BLaER1 treated with 17β-estradiol and CSF1 and Interleukin-3, amounts not matched to agents 10 nM and 100 nM (cell line): ENCODE data around the gene PTTG1IP.

Experiments
- H3K27ac ChIP-seq, 11 experiments: shearing (Covaris generic); formaldehyde crosslinking; 2 replicates each; pipeline ENCODE4 v1.8.1; 2022
- H3K27me3 ChIP-seq, 11 experiments: shearing (Covaris generic); formaldehyde crosslinking; 2 replicates each; pipeline ENCODE4 v1.8.1; 2022
- H3K36me3 ChIP-seq, 11 experiments: shearing (Covaris generic); formaldehyde crosslinking; 2 replicates each; pipeline ENCODE4 v1.8.1; 2022
- H3K4me1 ChIP-seq, 10 experiments: shearing (Covaris generic); formaldehyde crosslinking; 2 replicates each; pipeline ENCODE4 v1.8.1; 2022
- H3K4me2 ChIP-seq, 11 experiments: shearing (Covaris generic); formaldehyde crosslinking; 2 replicates each; pipeline ENCODE4 v1.8.1; 2022
- H3K4me3 ChIP-seq, 10 experiments: shearing (Covaris generic); formaldehyde crosslinking; 2 replicates each; pipeline ENCODE4 v1.8.1; 2022
- H3K9ac ChIP-seq, 11 experiments: shearing (Covaris generic); formaldehyde crosslinking; 2 replicates each; pipeline ENCODE4 v1.8.1; 2022
- H3K9me3 ChIP-seq, 11 experiments: shearing (Covaris generic); formaldehyde crosslinking; replicated peaks in 1 of 11; 2 replicates each; pipeline ENCODE4 v1.8.1; 2022
- H4K20me1 ChIP-seq, 11 experiments: shearing (Covaris generic); formaldehyde crosslinking; 2 replicates each; pipeline ENCODE4 v1.8.1; 2022
- Cebpa-rat ChIP-seq, 11 experiments: shearing (Covaris generic); IDR thresholded peaks; 2 replicates each; pipeline ENCODE4 v1.8.1; 2022

Gene PTTG1IP

DNA sequence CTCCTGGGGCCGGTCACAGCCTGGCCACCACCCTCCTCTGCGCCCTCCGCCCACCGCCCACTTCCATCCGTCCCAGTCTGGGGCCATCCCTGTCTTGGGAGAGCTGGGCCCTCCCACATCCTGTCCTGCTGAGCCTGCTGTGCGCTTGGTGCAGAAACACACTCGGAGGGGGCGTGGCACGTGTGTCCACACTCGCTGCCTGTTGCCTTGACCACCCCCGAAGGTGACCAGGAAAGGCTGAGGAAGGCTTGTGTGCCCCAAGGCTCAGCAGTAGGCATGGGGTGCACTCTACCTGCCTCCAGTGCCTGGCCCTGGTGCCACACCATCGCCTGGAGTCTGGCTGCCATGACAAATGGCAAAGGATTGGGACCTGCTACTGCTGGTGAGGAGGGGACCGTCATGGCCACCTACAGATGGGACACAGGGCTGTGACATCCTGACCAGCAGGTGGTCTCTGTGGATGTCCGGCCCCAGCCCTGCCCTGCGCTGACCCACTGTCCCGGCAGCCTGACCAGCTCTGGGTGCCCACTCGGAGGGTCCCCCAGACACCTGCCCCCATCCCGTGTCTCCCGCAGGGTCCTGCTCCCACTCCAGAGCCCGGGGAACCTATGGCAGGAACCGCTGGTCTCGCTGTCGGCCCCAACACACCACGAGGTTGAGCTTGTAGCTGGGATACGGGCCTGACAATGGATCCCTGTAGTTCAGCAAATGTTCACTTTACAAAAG is 23.2 kb upstream of the PTTG1IP start:
- no peak for TF ChIP-seq Cebpa-rat (IDR thresholded peaks at IDR 0.05)
- peak overlapping the region in 3 of 11 experiments; percentile 11 to 42 (median 27); a peak in 2 of 22 replicates for H3K9ac ChIP-seq
- peaks cover 0 to 92% (median 46%) of the 10 kb centered on the region in 11 experiments; a peak in 18 of 22 replicates for H4K20me1 ChIP-seq
- H3K4me3 ChIP-seq, result no peak overlapping the region
- peaks cover 24 to 99% (median 89%) of the 10 kb centered on the region in 11 experiments for H3K36me3 ChIP-seq
- no peak overlapping the region for H3K27ac ChIP-seq
- no peaks in the 10 kb centered on the region for H3K9me3 ChIP-seq
- peak overlapping the region in 5 of 11 experiments; percentile 29 to 81 (median 80); a peak in 10 of 22 replicates for H3K4me2 ChIP-seq
- peaks cover 55 to 100% (median 76%) of the 10 kb centered on the region in 10 experiments for H3K4me1 ChIP-seq
- no peaks in the 10 kb centered on the region; a peak in 1 of 22 replicates for H3K27me3 ChIP-seq

DNA sequence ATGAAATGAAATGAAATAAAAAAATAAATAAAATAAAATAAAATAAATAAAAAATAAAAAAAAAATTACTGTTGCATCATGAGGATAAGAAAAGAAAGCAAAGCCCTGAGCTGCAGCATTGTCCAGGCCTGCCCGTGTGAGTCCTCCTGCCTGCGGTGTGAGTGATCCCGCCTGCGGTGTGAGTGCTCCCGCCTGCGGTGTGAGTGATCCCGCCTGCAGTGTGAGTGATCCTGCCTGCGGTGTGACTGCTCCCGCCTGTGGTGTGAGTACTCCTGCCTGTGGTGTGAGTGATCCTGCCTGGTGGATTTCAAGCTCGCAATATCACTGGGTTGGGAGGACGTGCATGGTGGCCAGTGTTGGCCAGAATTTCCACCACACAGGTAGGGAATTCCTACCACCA is 22.4 kb upstream of the PTTG1IP start:
- Histone ChIP-seq H3K9me3 (no peaks in the 10 kb centered on the region), H3K36me3 (peaks cover 17 to 99% (median 89%) of the 10 kb centered on the region in 11 experiments; a peak in 21 of 22 replicates), H3K4me1 (peaks cover 56 to 100% (median 81%) of the 10 kb centered on the region in 10 experiments), H3K9ac (no peak overlapping the region), H4K20me1 (peaks cover 0 to 92% (median 37%) of the 10 kb centered on the region in 11 experiments; a peak in 17 of 22 replicates), H3K27ac (no peak overlapping the region), H3K4me2 (peak overlapping the region in 5 of 11 experiments; percentile 44 to 81 (median 80); a peak in 7 of 22 replicates), H3K4me3 (no peak overlapping the region), H3K27me3 (no peaks in the 10 kb centered on the region; a peak in 1 of 22 replicates)
- no peak for TF ChIP-seq Cebpa-rat (IDR thresholded peaks at IDR 0.05)

DNA sequence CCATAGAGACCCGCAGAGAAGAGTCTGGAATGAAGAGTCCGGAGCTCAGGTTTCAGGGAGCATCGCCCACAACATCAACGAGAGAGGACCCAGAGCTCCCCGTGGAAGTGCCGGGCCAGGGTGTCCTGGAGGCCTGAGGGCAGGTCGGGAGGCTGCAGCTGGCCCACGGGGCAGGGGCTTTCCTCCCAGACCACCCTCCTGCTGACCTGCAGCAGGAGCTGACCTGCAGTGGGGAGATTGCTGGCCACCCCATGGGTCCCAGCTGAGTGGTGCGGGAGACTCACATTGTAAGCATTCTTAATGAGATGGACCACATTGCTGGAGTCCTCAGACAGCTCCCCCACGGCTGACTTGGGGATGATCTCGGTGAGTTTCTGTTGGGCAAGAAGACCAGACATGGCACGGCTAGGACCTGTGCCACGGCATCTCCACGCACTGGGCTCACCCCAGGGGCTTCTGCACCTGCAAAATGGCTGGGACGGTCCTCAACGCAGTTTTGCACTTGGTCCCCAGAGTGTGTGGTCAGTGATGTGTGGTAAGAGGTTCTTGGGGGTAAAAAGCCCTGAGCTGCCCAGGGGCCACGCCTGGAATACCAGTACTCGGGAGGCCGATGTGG is 21.3 kb upstream of the PTTG1IP start:
- Histone ChIP-seq H3K4me2 (peak overlapping the region; percentile 54 to 82 (median 72)), H4K20me1 (peaks cover 0 to 92% (median 35%) of the 10 kb centered on the region in 11 experiments; a peak in 18 of 22 replicates), H3K9ac (peak overlapping the region in 6 of 11 experiments; percentile 12 to 48 (median 28); a peak in 5 of 22 replicates), H3K36me3 (peaks cover 17 to 99% (median 89%) of the 10 kb centered on the region in 11 experiments; a peak in 21 of 22 replicates), H3K27me3 (no peaks in the 10 kb centered on the region; a peak in 1 of 22 replicates), H3K9me3 (no peaks in the 10 kb centered on the region), H3K27ac (peak overlapping the region in 1 of 11 experiments; percentile 1; a peak in 2 of 22 replicates), H3K4me3 (no peak overlapping the region), H3K4me1 (peaks cover 61 to 100% (median 91%) of the 10 kb centered on the region in 10 experiments)
- TF ChIP-seq Cebpa-rat (IDR thresholded peaks at IDR 0.05), result no peak

DNA sequence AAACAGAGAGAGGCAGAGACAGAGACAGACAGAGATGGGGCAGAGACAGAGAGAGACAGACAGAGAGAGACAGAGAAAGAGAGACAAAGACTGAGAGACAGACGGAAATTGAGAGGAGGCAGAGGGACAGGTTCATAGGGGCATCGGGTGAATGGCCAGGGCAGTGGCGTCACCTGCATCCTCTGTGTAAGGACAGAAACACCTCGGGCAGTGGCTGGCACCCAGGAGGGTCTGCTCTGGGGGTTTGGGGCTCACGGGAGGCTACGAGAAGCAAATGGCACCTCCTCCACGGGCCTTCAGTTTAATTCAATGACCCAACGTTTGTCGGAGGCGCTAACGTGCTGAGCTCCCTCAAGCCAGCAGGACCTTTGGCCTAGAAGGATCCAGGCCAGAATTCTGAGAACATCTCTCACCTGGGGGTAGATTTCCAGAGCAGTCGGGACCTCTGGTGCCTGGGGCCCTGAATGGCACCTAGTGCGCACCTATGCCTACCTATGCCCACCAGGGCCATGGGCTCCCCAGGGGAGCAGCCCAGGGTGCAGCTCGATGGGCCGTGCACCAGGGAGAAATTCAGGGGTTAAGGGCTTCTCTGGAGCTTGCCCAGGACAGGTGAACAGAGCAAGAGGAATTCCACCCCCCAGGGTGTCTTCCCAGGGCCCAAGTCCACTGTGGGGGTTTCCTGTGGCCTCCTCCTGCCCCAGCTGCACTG is 20.6 kb upstream of the PTTG1IP start:
- Histone ChIP-seq H3K27me3 (no peaks in the 10 kb centered on the region; a peak in 1 of 22 replicates), H3K27ac (peak overlapping the region in 8 of 11 experiments; percentile 18 to 61 (median 48); a peak in 12 of 22 replicates), H3K9ac (peak overlapping the region in 9 of 11 experiments; percentile 6 to 51 (median 31); a peak in 11 of 22 replicates), H3K4me3 (no peak overlapping the region; a peak in 1 of 20 replicates), H3K36me3 (peaks cover 11 to 99% (median 89%) of the 10 kb centered on the region in 11 experiments; a peak in 21 of 22 replicates), H3K9me3 (no peaks in the 10 kb centered on the region), H3K4me2 (peak overlapping the region; percentile 54 to 82 (median 72)), H4K20me1 (peaks cover 0 to 92% (median 31%) of the 10 kb centered on the region in 11 experiments; a peak in 18 of 22 replicates), H3K4me1 (peaks cover 66 to 100% (median 91%) of the 10 kb centered on the region in 10 experiments)
- no peak for TF ChIP-seq Cebpa-rat (IDR thresholded peaks at IDR 0.05)

DNA sequence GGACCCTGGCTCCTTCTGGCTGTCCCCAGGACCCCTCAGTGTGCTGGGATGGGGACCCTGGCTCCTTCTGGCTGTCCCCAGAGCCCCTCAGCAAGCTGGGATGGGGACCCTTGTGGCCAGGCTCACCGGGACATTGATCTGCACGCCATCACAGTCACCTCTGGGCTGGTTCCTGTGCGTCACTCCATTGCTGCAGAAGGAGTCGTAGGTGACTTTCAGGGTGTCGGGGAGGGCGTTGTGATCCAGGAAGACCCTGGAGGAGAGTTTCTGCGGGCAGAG is 19.7 kb upstream of the PTTG1IP start:
- Histone ChIP-seq H3K36me3 (peaks cover 3 to 99% (median 89%) of the 10 kb centered on the region in 11 experiments; a peak in 21 of 22 replicates), H3K27me3 (no peaks in the 10 kb centered on the region; a peak in 1 of 22 replicates), H3K9ac (peak overlapping the region in 9 of 11 experiments; percentile 14 to 51 (median 31); a peak in 15 of 22 replicates), H3K4me1 (peaks cover 74 to 100% (median 89%) of the 10 kb centered on the region in 10 experiments), H3K27ac (peak overlapping the region; percentile 3 to 61 (median 48); a peak in 17 of 22 replicates), H4K20me1 (peaks cover 0 to 92% (median 24%) of the 10 kb centered on the region in 11 experiments; a peak in 16 of 22 replicates), H3K4me2 (peak overlapping the region; percentile 54 to 82 (median 72); a peak in 21 of 22 replicates), H3K4me3 (no peak overlapping the region), H3K9me3 (no peaks in the 10 kb centered on the region)
- TF ChIP-seq Cebpa-rat (IDR thresholded peaks at IDR 0.05), result no peak

DNA sequence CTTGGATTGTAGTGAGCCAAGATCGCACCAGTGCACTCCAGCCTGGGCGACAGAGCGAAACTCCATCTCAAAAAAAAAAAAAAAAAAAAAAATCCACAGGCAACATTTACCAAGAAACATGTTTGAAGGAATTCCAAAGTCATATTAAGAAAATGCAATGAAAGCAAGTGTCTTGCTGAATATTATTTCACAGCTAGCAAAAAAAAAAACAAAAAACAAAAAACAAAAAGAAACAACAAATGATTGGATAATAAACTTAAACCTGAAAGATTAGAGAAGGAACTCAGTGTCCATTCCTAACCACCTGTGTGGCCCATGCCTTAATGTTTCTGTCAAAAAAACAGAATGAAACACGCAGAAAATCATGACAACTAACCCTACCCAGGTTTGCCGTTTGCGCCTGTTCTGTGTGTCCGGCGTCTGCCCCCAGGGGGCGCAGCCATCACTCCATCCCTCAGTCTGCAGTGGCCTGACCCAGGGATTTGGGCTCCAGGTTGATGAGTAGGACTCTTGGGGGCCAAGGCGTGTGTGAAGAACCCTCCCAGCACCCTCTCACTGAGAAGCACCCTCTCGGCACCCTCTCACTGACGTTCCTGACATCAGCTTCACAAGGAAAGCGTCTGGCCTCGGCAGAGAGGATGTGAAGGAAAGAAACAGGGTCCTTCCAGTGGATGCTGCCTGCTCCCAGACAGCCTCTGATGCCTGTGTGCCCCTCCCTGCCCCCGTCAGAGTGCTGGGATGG is 19.2 kb upstream of the PTTG1IP start:
- H3K4me1 ChIP-seq, result peaks cover 73 to 100% (median 88%) of the 10 kb centered on the region in 10 experiments

DNA sequence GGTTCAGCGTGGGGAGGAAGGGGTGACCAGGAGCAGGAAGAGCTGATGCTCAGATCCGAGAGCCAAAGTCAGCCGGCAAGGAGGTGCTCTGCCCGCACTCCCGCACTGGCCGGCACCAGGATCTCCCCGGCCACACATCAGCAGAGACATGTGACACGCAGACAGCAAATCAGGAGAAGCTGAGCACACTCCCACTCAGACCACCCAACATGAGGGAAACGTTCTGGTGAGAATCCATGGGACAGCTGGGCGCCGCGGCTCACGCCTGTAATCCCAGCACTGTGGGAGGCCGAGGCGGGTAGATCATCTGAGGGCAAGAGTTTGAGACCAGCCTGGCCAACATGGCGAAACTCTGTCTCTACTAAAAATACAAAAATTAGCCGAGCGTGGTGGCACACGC is 18.6 kb upstream of the PTTG1IP start:
- Histone ChIP-seq H3K27me3 (peaks cover 0 to 3% (median 0%) of the 10 kb centered on the region in 11 experiments; a peak in 1 of 22 replicates), H3K4me2 (peak overlapping the region; percentile 64 to 82 (median 74)), H3K9ac (peak overlapping the region in 5 of 11 experiments; percentile 2 to 38 (median 24); a peak in 2 of 22 replicates), H3K4me3 (no peak overlapping the region), H3K9me3 (no peaks in the 10 kb centered on the region), H3K27ac (peak overlapping the region in 4 of 11 experiments; percentile 35 to 61 (median 47); a peak in 5 of 22 replicates), H3K4me1 (peaks cover 66 to 99% (median 89%) of the 10 kb centered on the region in 10 experiments), H3K36me3 (peaks cover 0 to 99% (median 89%) of the 10 kb centered on the region in 11 experiments; a peak in 18 of 22 replicates), H4K20me1 (peaks cover 0 to 92% (median 19%) of the 10 kb centered on the region in 11 experiments; a peak in 14 of 22 replicates)
- TF ChIP-seq Cebpa-rat (IDR thresholded peaks at IDR 0.05), result no peak

More for the DNA sequence above, 19.2 kb upstream of the PTTG1IP start:
- Histone ChIP-seq H3K9me3 (no peaks in the 10 kb centered on the region), H3K27ac (peak overlapping the region; percentile 3 to 61 (median 48); a peak in 17 of 22 replicates), H3K4me3 (no peak overlapping the region), H3K4me2 (peak overlapping the region; percentile 67 to 82 (median 74)), H3K9ac (peak overlapping the region in 9 of 11 experiments; percentile 14 to 51 (median 31); a peak in 12 of 22 replicates), H3K27me3 (no peaks in the 10 kb centered on the region; a peak in 1 of 22 replicates), H4K20me1 (peaks cover 0 to 92% (median 19%) of the 10 kb centered on the region in 11 experiments; a peak in 16 of 22 replicates), H3K36me3 (peaks cover 0 to 99% (median 89%) of the 10 kb centered on the region in 11 experiments; a peak in 19 of 22 replicates)
- no peak for TF ChIP-seq Cebpa-rat (IDR thresholded peaks at IDR 0.05)
